CD4-positive, alpha-beta memory T cell (primary cell): ENCODE results near the gene TSPYL4. TPM values are rescaled to one million over a fixed set of nuclear protein-coding genes. Genes with fewer than 3 reads are reported as not detected.

Source experiments
- CTCF ChIA-PET: fragments of 350-600 bp; sonication (Branson Sonifier 250); formaldehyde crosslinking; loops from one replicate; lab custom pipeline; 2021; ENCODE audit warnings: inconsistent platforms; ENCODE audit not compliant: partially characterized antibody; lab: Charles Lee
- POLR2A ChIA-PET: fragments of 350-600 bp; sonication (Branson Sonifier 250); formaldehyde crosslinking; loops from one replicate; lab custom pipeline; 2021; ENCODE audit not compliant: partially characterized antibody; lab: Charles Lee
- DNase-seq, 5 donors: peaks; one replicate each; pipeline versions ENCODE4 v3.0.0 to v3.0.0-alpha.2; 2020 to 2022; ENCODE audit warnings: mixed read lengths in 1 of 5
- H3K27ac ChIP-seq: one replicate; pipeline ENCODE4 v1.7.0; 2013; ENCODE audit warnings: low read depth, low read length
- H3K27me3 ChIP-seq: 2 replicates; pipeline ENCODE4 v1.7.0; 2013; ENCODE audit warnings: mild to moderate bottlenecking, low read length, moderate library complexity; ENCODE audit not compliant: insufficient read depth
- H3K36me3 ChIP-seq: 2 replicates; pipeline ENCODE4 v1.7.0; 2013; ENCODE audit warnings: mild to moderate bottlenecking, low read length, moderate library complexity; ENCODE audit not compliant: insufficient read depth
- H3K4me1 ChIP-seq: 2 replicates; pipeline ENCODE4 v1.7.0; 2013; ENCODE audit warnings: mild to moderate bottlenecking, low read length, moderate library complexity; ENCODE audit not compliant: insufficient read depth
- H3K4me3 ChIP-seq, 2 donors: one replicate each; pipeline ENCODE4 v1.7.0; 2013; ENCODE audit warnings: low read length in 2 of 2, mild to moderate bottlenecking in 1 of 2
- H3K9me3 ChIP-seq, 2 donors: one replicate each; pipeline ENCODE4 v1.7.0; 2013; ENCODE audit warnings: low read length in 2 of 2, control low read depth in 1 of 2; ENCODE audit not compliant: control insufficient read depth in 1 of 2
- H3K27ac Mint-ChIP-seq, 7 donors: one replicate each; pipeline ENCODE4 v1.8.0; 2020 to 2021; ENCODE audit warnings: mixed read lengths in 7 of 7, mild to moderate bottlenecking in 6 of 7, inconsistent platforms in 3 of 7, moderate library complexity in 3 of 7
- H3K27me3 Mint-ChIP-seq, 2 donors: one replicate each; pipeline ENCODE4 v1.8.0; 2020 to 2021; ENCODE audit warnings: mixed read lengths in 2 of 2
- H3K36me3 Mint-ChIP-seq, 2 donors: one replicate each; pipeline ENCODE4 v1.8.0; 2020 to 2021; ENCODE audit warnings: mixed read lengths in 2 of 2, inconsistent platforms in 1 of 2, mild to moderate bottlenecking in 1 of 2
- H3K4me1 Mint-ChIP-seq, 4 donors: one replicate each; pipeline ENCODE4 v1.8.0; 2020 to 2021; ENCODE audit warnings: mixed read lengths in 4 of 4, mild to moderate bottlenecking in 1 of 4
- H3K4me3 Mint-ChIP-seq, 8 donors: one replicate each; pipeline ENCODE4 v1.8.0; 2020 to 2021; ENCODE audit warnings: mixed read lengths in 8 of 8, mild to moderate bottlenecking in 7 of 8, moderate library complexity in 6 of 8, inconsistent platforms in 3 of 8
- H3K9me3 Mint-ChIP-seq, 8 donors: one replicate each; pipeline ENCODE4 v1.8.0; 2020 to 2021; ENCODE audit warnings: mixed read lengths in 8 of 8, mild to moderate bottlenecking in 5 of 8, inconsistent platforms in 3 of 8, moderate library complexity in 1 of 8
- intact Hi-C: fragments of 100-400 bp; cut with micrococcal nuclease; formaldehyde crosslinking; loops from one replicate; pipeline ENCODE4 v1.15.1; 2023
- polyA plus RNA-seq, 2 donors: library from polyadenylated mRNA; unstranded; fragments of 300-500 nt; fragmentation: Illumina TruSeq; gene quantifications; one replicate each; pipeline ENCODE4 v1.2.3, GENCODE V29; 2021
- total RNA-seq, 2 experiments: library from RNA; stranded (reverse); gene quantifications; one replicate each; pipeline ENCODE4 v1.2.3, GENCODE V29; 2021

TSPYL4 gene
- total RNA-seq (10 to 100 TPM; 22.3 to 23.0 TPM), polyA plus RNA-seq (10 to 100 TPM in 1 of 2 donors, 1 to 10 TPM in 1; 8.0 to 14.8 TPM)

GRCh38 chr6:116253505-116254296 lies at the start of gene TSPYL4:
TSPYL4 (minus strand) TSS chr6:116254075; CDS start chr6:116254008, 67 bp downstream.
- H3K36me3 Mint-ChIP-seq = peaks cover 0 to 8% of the 10 kb centered on the region in 2 donors
- no peak within 1 kb of the TSS for H3K4me3 Mint-ChIP-seq
- intact Hi-C loops = loop anchor here (1.0 to 10.0 kb wide), 4 partner anchors 26 to 427 kb away; partner anchors contain the start of genes KPNA5, NT5DC1, RWDD1 and TSPYL1
- Histone ChIP-seq H3K27ac (peak within 1 kb of the TSS; percentile 97), H3K27me3 (no peaks in the 10 kb centered on the region), H3K4me3 (peak within 1 kb of the TSS; percentile 66 to 96), H3K36me3 (no peaks in the 10 kb centered on the region), H3K4me1 (peaks cover 45% of the 10 kb centered on the region), H3K9me3 (no peaks in the 10 kb centered on the region)
- H3K27me3 Mint-ChIP-seq = no peaks in the 10 kb centered on the region
- H3K27ac Mint-ChIP-seq = peak within 1 kb of the TSS in 1 of 7 donors; percentile 69
- DNase-seq = peak; percentile 91 to 96 (median 93)
- no peaks in the 10 kb centered on the region for H3K9me3 Mint-ChIP-seq
- CTCF ChIA-PET = interaction anchor here (0.7 to 5.3 kb wide), 6 partner anchors 14 to 281 kb away, joined by 3 to 28 read pairs (median 6); partner anchors contain the start of gene TSPYL1
- peaks cover 3 to 32% (median 18%) of the 10 kb centered on the region in 4 donors for H3K4me1 Mint-ChIP-seq
- POLR2A ChIA-PET = interaction anchor here (0.7 to 4.6 kb wide), 13 partner anchors 10 to 428 kb away, joined by 3 to 79 read pairs (median 4); partner anchors contain the start of genes KPNA5, NT5DC1, RWDD1 and TSPYL1

GRCh38 chr6:116301104-116301503 lies 47.2 kb upstream of the TSPYL4 start:
- no peaks in the 10 kb centered on the region for H3K4me1 ChIP-seq
- H3K27me3 ChIP-seq = no peaks in the 10 kb centered on the region
- Mint-ChIP-seq H3K4me3 (no peak overlapping the region), H3K27me3 (no peaks in the 10 kb centered on the region), H3K9me3 (peaks cover 0 to 8% (median 4%) of the 10 kb centered on the region in 8 donors), H3K4me1 (no peaks in the 10 kb centered on the region), H3K36me3 (peaks cover 0 to 15% of the 10 kb centered on the region in 2 donors), H3K27ac (no peak overlapping the region)
- intact Hi-C loops = no loop called here
- H3K9me3 ChIP-seq = no peaks in the 10 kb centered on the region
- H3K4me3 ChIP-seq = no peak overlapping the region
- no peaks in the 10 kb centered on the region for H3K36me3 ChIP-seq
- no peak for DNase-seq
- H3K27ac ChIP-seq = no peak overlapping the region
- ChIA-PET CTCF (no interaction called here), POLR2A (no interaction called here)

- intact Hi-C loops = no loop called here
- no peak for DNase-seq
- Mint-ChIP-seq H3K27me3 (no peaks in the 10 kb centered on the region), H3K27ac (no peak overlapping the region), H3K4me1 (no peaks in the 10 kb centered on the region), H3K9me3 (peaks cover 0 to 8% (median 4%) of the 10 kb centered on the region in 8 donors), H3K4me3 (no peak overlapping the region), H3K36me3 (peaks cover 0 to 15% of the 10 kb centered on the region in 2 donors)
- Histone ChIP-seq H3K9me3 (no peaks in the 10 kb centered on the region), H3K36me3 (no peaks in the 10 kb centered on the region), H3K4me1 (no peaks in the 10 kb centered on the region), H3K4me3 (no peak overlapping the region), H3K27me3 (no peaks in the 10 kb centered on the region), H3K27ac (no peak overlapping the region)
- ChIA-PET CTCF (no interaction called here), POLR2A (no interaction called here)
These were observed 46.7 kb upstream of the TSPYL4 start for GRCh38 chr6:116300566-116300965.

- no peak overlapping the region for H3K4me3 ChIP-seq
- no peak overlapping the region for H3K4me3 Mint-ChIP-seq
- no peaks in the 10 kb centered on the region for H3K9me3 ChIP-seq
- H3K27ac Mint-ChIP-seq = no peak overlapping the region
- H3K36me3 ChIP-seq = no peaks in the 10 kb centered on the region
- no peaks in the 10 kb centered on the region for H3K4me1 Mint-ChIP-seq
- DNase-seq = no peak
- CTCF ChIA-PET = interaction anchor here (0.8 to 2.6 kb wide), 3 partner anchors 10 to 235 kb away, joined by 3 to 10 read pairs (median 3); no protein-coding TSS in a partner anchor
- H3K27me3 ChIP-seq = no peaks in the 10 kb centered on the region
- POLR2A ChIA-PET = no interaction called here
- no peak overlapping the region for H3K27ac ChIP-seq
- peaks cover 0 to 8% (median 4%) of the 10 kb centered on the region in 8 donors for H3K9me3 Mint-ChIP-seq
- H3K27me3 Mint-ChIP-seq = no peaks in the 10 kb centered on the region
- intact Hi-C loops = no loop called here
- H3K4me1 ChIP-seq = no peaks in the 10 kb centered on the region
- H3K36me3 Mint-ChIP-seq = peaks cover 0 to 15% of the 10 kb centered on the region in 2 donors
These were observed 45.1 kb upstream of the TSPYL4 start for GRCh38 chr6:116298973-116299372.

GRCh38 chr6:116298273-116298672 lies 44.4 kb upstream of the TSPYL4 start:
- Histone ChIP-seq H3K27ac (no peak overlapping the region), H3K9me3 (no peaks in the 10 kb centered on the region), H3K4me1 (no peaks in the 10 kb centered on the region), H3K36me3 (no peaks in the 10 kb centered on the region), H3K27me3 (no peaks in the 10 kb centered on the region), H3K4me3 (no peak overlapping the region)
- ChIA-PET CTCF (interaction anchor here (0.8 to 2.6 kb wide), 3 partner anchors 9 to 236 kb away, joined by 3 to 10 read pairs (median 3); no protein-coding TSS in a partner anchor), POLR2A (no interaction called here)
- Mint-ChIP-seq H3K4me3 (no peak overlapping the region), H3K27ac (no peak overlapping the region), H3K27me3 (no peaks in the 10 kb centered on the region), H3K36me3 (peaks cover 0 to 15% of the 10 kb centered on the region in 2 donors), H3K9me3 (peaks cover 0 to 8% (median 4%) of the 10 kb centered on the region in 8 donors), H3K4me1 (no peaks in the 10 kb centered on the region)
- intact Hi-C loops = no loop called here
- DNase-seq = no peak

GRCh38 chr6:116292553-116292952 lies 38.7 kb upstream of the TSPYL4 start:
- Mint-ChIP-seq H3K9me3 (no peaks in the 10 kb centered on the region), H3K27ac (no peak overlapping the region), H3K4me1 (no peaks in the 10 kb centered on the region), H3K4me3 (no peak overlapping the region), H3K27me3 (no peaks in the 10 kb centered on the region), H3K36me3 (no peaks in the 10 kb centered on the region)
- intact Hi-C loops = no loop called here
- H3K4me1 ChIP-seq = no peaks in the 10 kb centered on the region
- no peaks in the 10 kb centered on the region for H3K36me3 ChIP-seq
- H3K4me3 ChIP-seq = no peak overlapping the region
- no peak overlapping the region for H3K27ac ChIP-seq
- POLR2A ChIA-PET = no interaction called here
- no peaks in the 10 kb centered on the region for H3K9me3 ChIP-seq
- CTCF ChIA-PET = interaction anchor here (1.2 to 9.3 kb wide), 2 partner anchors 24 to 241 kb away, joined by 4 to 121 read pairs; no protein-coding TSS in a partner anchor
- H3K27me3 ChIP-seq = no peaks in the 10 kb centered on the region
- DNase-seq = no peak

GRCh38 chr6:116291701-116292396 lies 38.0 kb upstream of the TSPYL4 start:
- H3K4me1 Mint-ChIP-seq = no peaks in the 10 kb centered on the region
- H3K36me3 Mint-ChIP-seq = no peaks in the 10 kb centered on the region
- no peaks in the 10 kb centered on the region for H3K9me3 Mint-ChIP-seq
- POLR2A ChIA-PET = no interaction called here
- no peaks in the 10 kb centered on the region for H3K36me3 ChIP-seq
- intact Hi-C loops = no loop called here
- no peaks in the 10 kb centered on the region for H3K27me3 ChIP-seq
- no peak overlapping the region for H3K4me3 Mint-ChIP-seq
- H3K4me3 ChIP-seq = no peak overlapping the region
- DNase-seq = no peak
- CTCF ChIA-PET = interaction anchor here (1.2 to 9.3 kb wide), 2 partner anchors 23 to 242 kb away, joined by 4 to 121 read pairs; no protein-coding TSS in a partner anchor
- no peaks in the 10 kb centered on the region for H3K4me1 ChIP-seq
- no peak overlapping the region for H3K27ac Mint-ChIP-seq
- H3K27me3 Mint-ChIP-seq = no peaks in the 10 kb centered on the region
- H3K9me3 ChIP-seq = no peaks in the 10 kb centered on the region
- no peak overlapping the region for H3K27ac ChIP-seq
